ENCODE results near the gene PPP6R2. TPM values are rescaled to one million over a fixed set of nuclear protein-coding genes. Genes with fewer than 3 reads are reported as not detected.

The PPP6R2 gene
- total RNA-seq, 1 experiment from 2014 or later, result 47.8 TPM

DNA sequence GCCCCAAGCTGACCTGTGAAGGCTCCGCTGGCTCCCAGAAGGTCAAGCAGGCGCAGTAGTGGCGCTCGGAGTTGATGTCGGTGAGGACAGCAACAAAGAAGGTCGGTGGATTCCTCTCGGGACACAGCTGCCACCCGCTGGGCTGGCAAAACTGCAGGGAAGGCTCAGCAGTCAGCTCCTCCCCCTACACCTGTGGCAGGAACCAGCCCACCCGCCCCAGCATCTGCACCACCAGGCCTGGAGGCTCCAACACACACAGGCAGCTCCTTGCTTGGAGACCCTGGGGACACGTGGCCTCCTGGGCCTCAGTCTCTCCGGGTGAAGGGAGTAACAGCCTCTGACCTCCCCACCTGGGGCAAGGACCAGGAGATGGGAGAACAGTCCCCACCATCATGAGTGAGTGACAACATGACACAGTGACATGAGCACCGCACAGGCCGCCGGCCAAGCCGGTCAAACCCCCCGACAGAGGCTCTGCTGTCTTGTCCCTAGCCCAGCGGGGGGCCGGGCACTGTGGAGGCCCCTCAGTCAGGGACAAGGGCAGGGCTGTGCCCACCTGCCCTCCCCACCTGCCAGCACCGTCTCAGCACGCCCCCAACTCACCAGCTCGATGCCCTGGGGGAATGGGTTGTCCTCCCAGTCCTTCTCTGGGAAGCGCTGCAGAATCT lies 124.8 kb downstream of the PPP6R2 start:
- POLR2A ChIA-PET, result no interaction called here
- TF ChIP-seq SMAD4 (CRISPR knock-in tag; IDR thresholded peaks at IDR 0.05) (no peak), MXD4 (CRISPR knock-in tag; IDR thresholded peaks at IDR 0.05; ENCODE audit: borderline replicate concordance) (no peak), TCF7 (CRISPR knock-in tag; IDR thresholded peaks at IDR 0.05; ENCODE audit: low read depth) (no peak), CBFB (CRISPR knock-in tag; IDR thresholded peaks at IDR 0.05; ENCODE audit: low read depth) (no peak), ZNF396 (CRISPR knock-in tag; IDR thresholded peaks at IDR 0.05; ENCODE audit: borderline replicate concordance) (no peak), ZBTB21 (CRISPR knock-in tag; IDR thresholded peaks at IDR 0.05; ENCODE audit: borderline replicate concordance) (no peak), ZNF219 (CRISPR knock-in tag; IDR thresholded peaks at IDR 0.05; ENCODE audit: borderline replicate concordance) (no peak)
- TF ChIP-seq, protein P1, sequence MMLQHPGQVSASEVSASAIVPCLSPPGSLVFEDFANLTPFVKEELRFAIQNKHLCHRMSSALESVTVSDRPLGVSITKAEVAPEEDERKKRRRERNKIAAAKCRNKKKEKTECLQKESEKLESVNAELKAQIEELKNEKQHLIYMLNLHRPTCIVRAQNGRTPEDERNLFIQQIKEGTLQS (CRISPR knock-in tag; conservative IDR thresholded peaks at IDR 0.05), result no peak
- TF ChIP-seq, protein P2, sequence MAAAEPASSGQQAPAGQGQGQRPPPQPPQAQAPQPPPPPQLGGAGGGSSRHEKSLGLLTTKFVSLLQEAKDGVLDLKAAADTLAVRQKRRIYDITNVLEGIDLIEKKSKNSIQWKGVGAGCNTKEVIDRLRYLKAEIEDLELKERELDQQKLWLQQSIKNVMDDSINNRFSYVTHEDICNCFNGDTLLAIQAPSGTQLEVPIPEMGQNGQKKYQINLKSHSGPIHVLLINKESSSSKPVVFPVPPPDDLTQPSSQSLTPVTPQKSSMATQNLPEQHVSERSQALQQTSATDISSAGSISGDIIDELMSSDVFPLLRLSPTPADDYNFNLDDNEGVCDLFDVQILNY (CRISPR knock-in tag; IDR thresholded peaks at IDR 0.05), result no peak
- TF ChIP-seq, protein P3, sequence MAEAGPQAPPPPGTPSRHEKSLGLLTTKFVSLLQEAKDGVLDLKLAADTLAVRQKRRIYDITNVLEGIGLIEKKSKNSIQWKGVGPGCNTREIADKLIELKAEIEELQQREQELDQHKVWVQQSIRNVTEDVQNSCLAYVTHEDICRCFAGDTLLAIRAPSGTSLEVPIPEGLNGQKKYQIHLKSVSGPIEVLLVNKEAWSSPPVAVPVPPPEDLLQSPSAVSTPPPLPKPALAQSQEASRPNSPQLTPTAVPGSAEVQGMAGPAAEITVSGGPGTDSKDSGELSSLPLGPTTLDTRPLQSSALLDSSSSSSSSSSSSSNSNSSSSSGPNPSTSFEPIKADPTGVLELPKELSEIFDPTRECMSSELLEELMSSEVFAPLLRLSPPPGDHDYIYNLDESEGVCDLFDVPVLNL (CRISPR knock-in tag; IDR thresholded peaks at IDR 0.05; ENCODE audit: borderline replicate concordance, low read depth), result no peak
- TF ChIP-seq, protein P4, sequence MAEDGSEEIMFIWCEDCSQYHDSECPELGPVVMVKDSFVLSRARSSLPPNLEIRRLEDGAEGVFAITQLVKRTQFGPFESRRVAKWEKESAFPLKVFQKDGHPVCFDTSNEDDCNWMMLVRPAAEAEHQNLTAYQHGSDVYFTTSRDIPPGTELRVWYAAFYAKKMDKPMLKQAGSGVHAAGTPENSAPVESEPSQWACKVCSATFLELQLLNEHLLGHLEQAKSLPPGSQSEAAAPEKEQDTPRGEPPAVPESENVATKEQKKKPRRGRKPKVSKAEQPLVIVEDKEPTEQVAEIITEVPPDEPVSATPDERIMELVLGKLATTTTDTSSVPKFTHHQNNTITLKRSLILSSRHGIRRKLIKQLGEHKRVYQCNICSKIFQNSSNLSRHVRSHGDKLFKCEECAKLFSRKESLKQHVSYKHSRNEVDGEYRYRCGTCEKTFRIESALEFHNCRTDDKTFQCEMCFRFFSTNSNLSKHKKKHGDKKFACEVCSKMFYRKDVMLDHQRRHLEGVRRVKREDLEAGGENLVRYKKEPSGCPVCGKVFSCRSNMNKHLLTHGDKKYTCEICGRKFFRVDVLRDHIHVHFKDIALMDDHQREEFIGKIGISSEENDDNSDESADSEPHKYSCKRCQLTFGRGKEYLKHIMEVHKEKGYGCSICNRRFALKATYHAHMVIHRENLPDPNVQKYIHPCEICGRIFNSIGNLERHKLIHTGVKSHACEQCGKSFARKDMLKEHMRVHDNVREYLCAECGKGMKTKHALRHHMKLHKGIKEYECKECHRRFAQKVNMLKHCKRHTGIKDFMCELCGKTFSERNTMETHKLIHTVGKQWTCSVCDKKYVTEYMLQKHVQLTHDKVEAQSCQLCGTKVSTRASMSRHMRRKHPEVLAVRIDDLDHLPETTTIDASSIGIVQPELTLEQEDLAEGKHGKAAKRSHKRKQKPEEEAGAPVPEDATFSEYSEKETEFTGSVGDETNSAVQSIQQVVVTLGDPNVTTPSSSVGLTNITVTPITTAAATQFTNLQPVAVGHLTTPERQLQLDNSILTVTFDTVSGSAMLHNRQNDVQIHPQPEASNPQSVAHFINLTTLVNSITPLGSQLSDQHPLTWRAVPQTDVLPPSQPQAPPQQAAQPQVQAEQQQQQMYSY (CRISPR knock-in tag; IDR thresholded peaks at IDR 0.05), result no peak
- TF ChIP-seq, protein P5, sequence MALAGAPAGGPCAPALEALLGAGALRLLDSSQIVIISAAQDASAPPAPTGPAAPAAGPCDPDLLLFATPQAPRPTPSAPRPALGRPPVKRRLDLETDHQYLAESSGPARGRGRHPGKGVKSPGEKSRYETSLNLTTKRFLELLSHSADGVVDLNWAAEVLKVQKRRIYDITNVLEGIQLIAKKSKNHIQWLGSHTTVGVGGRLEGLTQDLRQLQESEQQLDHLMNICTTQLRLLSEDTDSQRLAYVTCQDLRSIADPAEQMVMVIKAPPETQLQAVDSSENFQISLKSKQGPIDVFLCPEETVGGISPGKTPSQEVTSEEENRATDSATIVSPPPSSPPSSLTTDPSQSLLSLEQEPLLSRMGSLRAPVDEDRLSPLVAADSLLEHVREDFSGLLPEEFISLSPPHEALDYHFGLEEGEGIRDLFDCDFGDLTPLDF (CRISPR knock-in tag; IDR thresholded peaks at IDR 0.05), result no peak

DNA sequence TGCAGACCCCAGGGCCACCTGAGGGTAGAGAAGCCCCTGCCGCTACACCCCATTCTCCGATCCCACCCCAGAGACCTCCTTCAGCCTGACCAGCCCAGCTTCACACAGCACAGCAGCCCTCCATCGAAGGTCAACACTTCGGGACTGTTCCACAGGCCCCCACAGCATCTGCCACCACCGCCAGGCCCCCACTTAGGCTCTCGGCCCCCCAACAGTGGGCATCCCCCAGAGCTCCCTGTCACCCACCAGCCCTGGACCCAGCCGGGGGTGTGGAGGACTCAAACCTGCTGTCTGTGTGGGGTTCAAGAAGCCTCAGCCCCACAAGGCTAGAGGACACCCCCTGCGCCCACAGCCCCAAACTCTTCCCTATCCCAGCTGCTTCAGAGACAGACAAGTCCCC lies 125.5 kb downstream of the PPP6R2 start:
- H3K36me3 Mint-ChIP-seq, result peaks cover 16% of the 10 kb centered on the region
- POLR2A ChIA-PET, result no interaction called here

More for the DNA sequence above, 124.8 kb downstream of the PPP6R2 start:
- peaks cover 11% of the 10 kb centered on the region for H3K4me1 Mint-ChIP-seq
- CTCF ChIA-PET, result interaction anchor here (0.5 to 0.6 kb wide), 2 partner anchors 31 to 175 kb away, joined by 4 read pairs; no protein-coding TSS in a partner anchor
- H3K36me3 Mint-ChIP-seq, result peaks cover 22% of the 10 kb centered on the region
- no peak overlapping the region for H3K4me3 Mint-ChIP-seq
- no peak for DNase-seq (ENCODE audit: low spot score)
- H3K27ac Mint-ChIP-seq, result no peak overlapping the region
- H3K9me3 Mint-ChIP-seq, result no peaks in the 10 kb centered on the region
- no peaks in the 10 kb centered on the region; the same call in 1 of the 2 replicates for H3K27me3 Mint-ChIP-seq (ENCODE audit: low read depth)
- ATAC-seq, result no peak

More for the DNA sequence above, 125.5 kb downstream of the PPP6R2 start:
- H3K4me3 Mint-ChIP-seq, result no peak overlapping the region
- TF ChIP-seq, protein P6, sequence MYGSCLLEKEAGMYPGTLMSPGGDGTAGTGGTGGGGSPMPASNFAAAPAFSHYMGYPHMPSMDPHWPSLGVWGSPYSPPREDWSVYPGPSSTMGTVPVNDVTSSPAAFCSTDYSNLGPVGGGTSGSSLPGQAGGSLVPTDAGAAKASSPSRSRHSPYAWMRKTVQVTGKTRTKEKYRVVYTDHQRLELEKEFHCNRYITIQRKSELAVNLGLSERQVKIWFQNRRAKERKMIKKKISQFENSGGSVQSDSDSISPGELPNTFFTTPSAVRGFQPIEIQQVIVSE (CRISPR knock-in tag; IDR thresholded peaks at IDR 0.05; ENCODE audit: borderline replicate concordance), result no peak
- TF ChIP-seq, protein P7, sequence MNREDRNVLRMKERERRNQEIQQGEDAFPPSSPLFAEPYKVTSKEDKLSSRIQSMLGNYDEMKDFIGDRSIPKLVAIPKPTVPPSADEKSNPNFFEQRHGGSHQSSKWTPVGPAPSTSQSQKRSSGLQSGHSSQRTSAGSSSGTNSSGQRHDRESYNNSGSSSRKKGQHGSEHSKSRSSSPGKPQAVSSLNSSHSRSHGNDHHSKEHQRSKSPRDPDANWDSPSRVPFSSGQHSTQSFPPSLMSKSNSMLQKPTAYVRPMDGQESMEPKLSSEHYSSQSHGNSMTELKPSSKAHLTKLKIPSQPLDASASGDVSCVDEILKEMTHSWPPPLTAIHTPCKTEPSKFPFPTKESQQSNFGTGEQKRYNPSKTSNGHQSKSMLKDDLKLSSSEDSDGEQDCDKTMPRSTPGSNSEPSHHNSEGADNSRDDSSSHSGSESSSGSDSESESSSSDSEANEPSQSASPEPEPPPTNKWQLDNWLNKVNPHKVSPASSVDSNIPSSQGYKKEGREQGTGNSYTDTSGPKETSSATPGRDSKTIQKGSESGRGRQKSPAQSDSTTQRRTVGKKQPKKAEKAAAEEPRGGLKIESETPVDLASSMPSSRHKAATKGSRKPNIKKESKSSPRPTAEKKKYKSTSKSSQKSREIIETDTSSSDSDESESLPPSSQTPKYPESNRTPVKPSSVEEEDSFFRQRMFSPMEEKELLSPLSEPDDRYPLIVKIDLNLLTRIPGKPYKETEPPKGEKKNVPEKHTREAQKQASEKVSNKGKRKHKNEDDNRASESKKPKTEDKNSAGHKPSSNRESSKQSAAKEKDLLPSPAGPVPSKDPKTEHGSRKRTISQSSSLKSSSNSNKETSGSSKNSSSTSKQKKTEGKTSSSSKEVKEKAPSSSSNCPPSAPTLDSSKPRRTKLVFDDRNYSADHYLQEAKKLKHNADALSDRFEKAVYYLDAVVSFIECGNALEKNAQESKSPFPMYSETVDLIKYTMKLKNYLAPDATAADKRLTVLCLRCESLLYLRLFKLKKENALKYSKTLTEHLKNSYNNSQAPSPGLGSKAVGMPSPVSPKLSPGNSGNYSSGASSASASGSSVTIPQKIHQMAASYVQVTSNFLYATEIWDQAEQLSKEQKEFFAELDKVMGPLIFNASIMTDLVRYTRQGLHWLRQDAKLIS (CRISPR knock-in tag; IDR thresholded peaks at IDR 0.05; ENCODE audit: borderline replicate concordance), result no peak
- TF ChIP-seq, protein P8, sequence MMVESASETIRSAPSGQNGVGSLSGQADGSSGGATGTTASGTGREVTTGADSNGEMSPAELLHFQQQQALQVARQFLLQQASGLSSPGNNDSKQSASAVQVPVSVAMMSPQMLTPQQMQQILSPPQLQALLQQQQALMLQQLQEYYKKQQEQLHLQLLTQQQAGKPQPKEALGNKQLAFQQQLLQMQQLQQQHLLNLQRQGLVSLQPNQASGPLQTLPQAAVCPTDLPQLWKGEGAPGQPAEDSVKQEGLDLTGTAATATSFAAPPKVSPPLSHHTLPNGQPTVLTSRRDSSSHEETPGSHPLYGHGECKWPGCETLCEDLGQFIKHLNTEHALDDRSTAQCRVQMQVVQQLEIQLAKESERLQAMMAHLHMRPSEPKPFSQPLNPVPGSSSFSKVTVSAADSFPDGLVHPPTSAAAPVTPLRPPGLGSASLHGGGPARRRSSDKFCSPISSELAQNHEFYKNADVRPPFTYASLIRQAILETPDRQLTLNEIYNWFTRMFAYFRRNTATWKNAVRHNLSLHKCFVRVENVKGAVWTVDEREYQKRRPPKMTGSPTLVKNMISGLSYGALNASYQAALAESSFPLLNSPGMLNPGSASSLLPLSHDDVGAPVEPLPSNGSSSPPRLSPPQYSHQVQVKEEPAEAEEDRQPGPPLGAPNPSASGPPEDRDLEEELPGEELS (CRISPR knock-in tag; IDR thresholded peaks at IDR 0.05), result no peak
- TF ChIP-seq NFYB (CRISPR knock-in tag; conservative IDR thresholded peaks at IDR 0.05; ENCODE audit: low read depth), result no peak
- TF ChIP-seq ZNF232 (CRISPR knock-in tag; IDR thresholded peaks at IDR 0.05), result no peak
- peaks cover 18% of the 10 kb centered on the region for H3K4me1 Mint-ChIP-seq
- no peak overlapping the region for H3K27ac Mint-ChIP-seq
- ATAC-seq, result no peak
- H3K9me3 Mint-ChIP-seq, result no peaks in the 10 kb centered on the region
- no peak for DNase-seq (ENCODE audit: low spot score)
- CTCF ChIA-PET, result interaction anchor here (0.9 to 2.1 kb wide), 3 partner anchors 16 to 69 kb away, joined by 3 to 12 read pairs (median 4); no protein-coding TSS in a partner anchor
- H3K27me3 Mint-ChIP-seq (ENCODE audit: low read depth), result no peaks in the 10 kb centered on the region
